MM.1S (cell line): ENCODE results near the gene WBP1L.

Experiments used
- DNase-seq: peaks from one replicate; pipeline ENCODE4 v3.0.0-alpha.2; 2015
- H2AFZ ChIP-seq: fragments of 300-600 bp; sonication (generic); 2 replicates; pipeline ENCODE4 v1.6.0; 2016; ENCODE audit warnings: antibody characterized with exemption, low read length
- H3F3A ChIP-seq: fragments of 300-600 bp; sonication (generic); 2 replicates; pipeline ENCODE4 v1.6.1; 2016; ENCODE audit warnings: mild to moderate bottlenecking, antibody characterized with exemption, low read length, moderate library complexity, mixed read lengths; ENCODE audit not compliant: insufficient read depth
- H3K27ac ChIP-seq: fragments of 300-600 bp; sonication (generic); 2 replicates; pipeline ENCODE4 v1.5.1; 2016; ENCODE audit warnings: mild to moderate bottlenecking, low read length
- H3K27me3 ChIP-seq: fragments of 300-600 bp; sonication (generic); replicated peaks from 2 replicates; pipeline ENCODE4 v1.6.0; 2016; ENCODE audit warnings: low read length; ENCODE audit not compliant: insufficient read depth
- H3K36me3 ChIP-seq: fragments of 300-600 bp; sonication (generic); replicated peaks from 2 replicates; pipeline ENCODE4 v1.6.1; 2016; ENCODE audit warnings: mild to moderate bottlenecking, low read length, mixed read lengths; ENCODE audit not compliant: insufficient read depth
- H3K4me1 ChIP-seq: fragments of 300-600 bp; sonication (generic); 2 replicates; pipeline ENCODE4 v1.6.1; 2016; ENCODE audit warnings: low read length, mixed read lengths
- H3K4me2 ChIP-seq: fragments of 300-600 bp; sonication (generic); 2 replicates; pipeline ENCODE4 v1.6.0; 2016; ENCODE audit warnings: low read depth, low read length
- H3K4me3 ChIP-seq: fragments of 300-600 bp; sonication (generic); 2 replicates; pipeline ENCODE4 v1.5.1; 2016; ENCODE audit warnings: low read length, mixed read lengths
- H3K79me2 ChIP-seq: fragments of 300-600 bp; sonication (generic); 2 replicates; pipeline ENCODE4 v1.6.1; 2016; ENCODE audit warnings: mixed run types, low read length, mixed read lengths
- H3K9ac ChIP-seq: fragments of 300-600 bp; sonication (generic); 2 replicates; pipeline ENCODE4 v1.6.1; 2016; ENCODE audit warnings: low read length, mixed read lengths
- H3K9me2 ChIP-seq: fragments of 300-600 bp; sonication (generic); replicated peaks from 2 replicates; pipeline ENCODE4 v1.6.1; 2016; ENCODE audit warnings: mild to moderate bottlenecking, low read length, mixed read lengths; ENCODE audit not compliant: insufficient read depth
- H3K9me3 ChIP-seq: fragments of 300-600 bp; sonication (generic); replicated peaks from 2 replicates; pipeline ENCODE4 v1.6.1; 2016; ENCODE audit warnings: mild to moderate bottlenecking, low read length, mixed read lengths; ENCODE audit not compliant: insufficient read depth
- H4K20me1 ChIP-seq: fragments of 300-600 bp; sonication (generic); 2 replicates; pipeline ENCODE4 v1.6.1; 2016; ENCODE audit warnings: mild to moderate bottlenecking, low read length, moderate library complexity, mixed read lengths; ENCODE audit not compliant: insufficient read depth
- EZH2 ChIP-seq: fragments of 300-600 bp; sonication (generic); optimal IDR thresholded peaks from 2 replicates; pipeline ENCODE3; 2017; ENCODE audit warnings: low read depth, mild to moderate bottlenecking, antibody characterized with exemption, low read length, mixed read lengths
- EZH2phosphoT487 ChIP-seq: fragments of 300-600 bp; sonication (generic); IDR thresholded peaks from 2 replicates; pipeline ENCODE4 v1.6.1; 2018; ENCODE audit warnings: antibody characterized with exemption, low read length
- TF ChIP-seq, protein P1 (sequence below): fragments of 300-600 bp; sonication (generic); IDR thresholded peaks from 2 replicates; pipeline ENCODE4 v1.5.1; 2016; ENCODE audit warnings: antibody characterized with exemption, low read length, mixed read lengths

Gene WBP1L

DNA sequence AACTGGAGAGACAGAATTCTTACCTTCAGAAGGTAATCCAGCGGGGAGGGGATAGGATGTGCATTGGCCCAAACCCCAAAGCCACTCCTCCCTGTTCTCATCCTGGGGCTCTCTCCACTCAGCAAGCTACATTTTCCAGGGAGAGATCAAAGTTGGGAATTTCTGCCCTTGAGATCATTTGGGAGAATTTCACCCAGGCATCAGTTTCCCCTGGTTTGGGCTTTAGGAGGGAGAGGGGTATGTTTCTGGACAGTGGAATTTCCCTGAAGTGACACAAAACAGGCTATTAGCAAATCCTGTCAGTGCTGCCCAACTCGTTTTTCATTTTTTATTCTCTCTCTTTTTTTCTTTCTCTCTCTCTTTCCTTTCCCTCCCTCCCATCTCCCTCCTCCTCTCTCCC is 57.7 kb downstream of the WBP1L start:
- Histone ChIP-seq H3K9ac (no peak overlapping the region), H3K79me2 (peaks cover 85% of the 10 kb centered on the region), H3K9me3 (no peaks in the 10 kb centered on the region), H3K36me3 (no peaks in the 10 kb centered on the region), H3F3A (peaks cover 9% of the 10 kb centered on the region), H3K27me3 (no peaks in the 10 kb centered on the region), H4K20me1 (no peaks in the 10 kb centered on the region), H3K27ac (peak overlapping the region; percentile 14; the same call in 1 of the 2 replicates), H2AFZ (no peak overlapping the region), H3K4me2 (no peak overlapping the region), H3K4me1 (peaks cover 31% of the 10 kb centered on the region), H3K9me2 (no peaks in the 10 kb centered on the region), H3K4me3 (no peak overlapping the region)
- DNase-seq, result no peak
- TF ChIP-seq, protein P1, sequence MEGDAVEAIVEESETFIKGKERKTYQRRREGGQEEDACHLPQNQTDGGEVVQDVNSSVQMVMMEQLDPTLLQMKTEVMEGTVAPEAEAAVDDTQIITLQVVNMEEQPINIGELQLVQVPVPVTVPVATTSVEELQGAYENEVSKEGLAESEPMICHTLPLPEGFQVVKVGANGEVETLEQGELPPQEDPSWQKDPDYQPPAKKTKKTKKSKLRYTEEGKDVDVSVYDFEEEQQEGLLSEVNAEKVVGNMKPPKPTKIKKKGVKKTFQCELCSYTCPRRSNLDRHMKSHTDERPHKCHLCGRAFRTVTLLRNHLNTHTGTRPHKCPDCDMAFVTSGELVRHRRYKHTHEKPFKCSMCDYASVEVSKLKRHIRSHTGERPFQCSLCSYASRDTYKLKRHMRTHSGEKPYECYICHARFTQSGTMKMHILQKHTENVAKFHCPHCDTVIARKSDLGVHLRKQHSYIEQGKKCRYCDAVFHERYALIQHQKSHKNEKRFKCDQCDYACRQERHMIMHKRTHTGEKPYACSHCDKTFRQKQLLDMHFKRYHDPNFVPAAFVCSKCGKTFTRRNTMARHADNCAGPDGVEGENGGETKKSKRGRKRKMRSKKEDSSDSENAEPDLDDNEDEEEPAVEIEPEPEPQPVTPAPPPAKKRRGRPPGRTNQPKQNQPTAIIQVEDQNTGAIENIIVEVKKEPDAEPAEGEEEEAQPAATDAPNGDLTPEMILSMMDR, result no peak
- TF ChIP-seq EZH2 (no peak), EZH2phosphoT487 (no peak)

DNA sequence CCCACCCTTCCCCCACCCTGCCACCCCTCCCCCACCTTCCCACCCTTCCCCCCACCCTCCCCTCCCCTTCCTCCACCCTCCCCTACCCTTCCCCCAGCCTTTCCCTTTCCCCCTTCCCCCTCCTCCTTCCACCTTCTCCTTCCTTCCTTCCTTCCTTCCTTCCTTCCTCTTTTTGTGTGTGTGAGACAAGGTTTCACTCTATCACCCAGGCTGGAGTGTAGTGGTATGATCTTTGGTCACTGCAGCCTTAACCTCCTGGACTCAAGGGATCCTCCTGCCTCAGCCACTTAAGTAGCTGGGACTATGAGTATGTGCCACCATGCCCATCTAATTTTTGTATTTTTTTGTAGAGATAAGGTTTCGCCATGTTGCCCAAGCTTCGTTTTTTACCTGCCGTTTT is 58.2 kb downstream of the WBP1L start:
- no peak overlapping the region for H3K27ac ChIP-seq

DNA sequence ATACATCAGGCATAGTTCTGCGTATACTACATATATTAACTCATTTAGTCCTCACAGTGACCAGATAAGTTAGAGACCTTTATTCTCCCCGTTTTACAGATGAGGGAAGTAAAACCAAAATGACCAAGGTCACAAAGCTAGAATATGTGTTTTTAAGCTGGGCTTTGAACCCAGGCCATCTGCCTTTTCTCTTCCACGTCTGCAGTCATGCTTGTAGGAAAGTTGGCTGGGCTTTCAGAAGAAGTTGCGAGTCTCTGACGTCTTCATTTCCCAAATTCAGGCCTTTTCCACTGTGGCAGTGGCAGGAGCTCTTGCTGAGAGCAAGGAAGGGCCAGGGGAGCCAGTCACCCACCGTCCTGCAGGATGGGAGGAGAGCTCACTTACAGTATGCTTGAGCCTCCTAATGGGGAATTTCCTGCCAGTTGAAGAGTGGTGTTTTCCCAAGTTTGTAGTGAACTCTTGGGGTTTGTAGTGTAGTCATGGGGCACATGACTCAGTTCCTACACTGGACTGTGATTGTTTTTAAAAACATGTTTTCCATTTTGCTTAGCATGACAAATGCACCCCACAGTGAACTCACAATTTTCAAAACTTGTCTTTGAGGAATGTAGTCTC is 59.3 kb downstream of the WBP1L start:
- Histone ChIP-seq H4K20me1 (no peaks in the 10 kb centered on the region), H3K27me3 (no peaks in the 10 kb centered on the region), H2AFZ (no peak overlapping the region), H3K9ac (no peak overlapping the region), H3K9me3 (no peaks in the 10 kb centered on the region), H3K4me3 (no peak overlapping the region), H3K36me3 (no peaks in the 10 kb centered on the region), H3K27ac (no peak overlapping the region), H3K4me2 (no peak overlapping the region), H3K79me2 (peaks cover 85% of the 10 kb centered on the region), H3K9me2 (no peaks in the 10 kb centered on the region), H3K4me1 (peaks cover 18% of the 10 kb centered on the region), H3F3A (no peaks in the 10 kb centered on the region)
- DNase-seq, result no peak
- no peak for TF ChIP-seq EZH2phosphoT487
- no peak for TF ChIP-seq EZH2
- TF ChIP-seq, protein P1, result no peak

More for the DNA sequence above, 58.2 kb downstream of the WBP1L start:
- no peak for TF ChIP-seq EZH2phosphoT487
- TF ChIP-seq, protein P1, result no peak
- no peak for TF ChIP-seq EZH2
- Histone ChIP-seq H3F3A (peaks cover 4% of the 10 kb centered on the region), H3K4me1 (peaks cover 29% of the 10 kb centered on the region), H3K4me3 (no peak overlapping the region), H3K79me2 (peaks cover 90% of the 10 kb centered on the region), H3K36me3 (no peaks in the 10 kb centered on the region), H3K9me2 (no peaks in the 10 kb centered on the region), H2AFZ (no peak overlapping the region), H3K27me3 (no peaks in the 10 kb centered on the region), H3K9me3 (no peaks in the 10 kb centered on the region), H3K4me2 (no peak overlapping the region), H3K9ac (no peak overlapping the region), H4K20me1 (no peaks in the 10 kb centered on the region)
- no peak for DNase-seq
